GM10266 (cell line): ENCODE measurements around the gene GATA2.
A peak's percentile ranks its signal among the peaks of the same experiment; 100 is the strongest.

Experiments used
- DNase-seq: peaks from one replicate; pipeline ENCODE4 v3.0.0; 2012; ENCODE audit errors: extremely low spot score
- CTCF ChIP-seq: IDR thresholded peaks from 2 replicates; pipeline ENCODE4 v1.5.1; 2012; ENCODE audit warnings: mild to moderate bottlenecking, low read depth; ENCODE audit not compliant: control insufficient read depth, insufficient read depth; ENCODE audit errors: missing control alignments

GATA2 gene

GRCh38 chr3:128500556-128500955 lies 7.6 kb upstream of the GATA2 start:
- DNase-seq = no peak
- no peak for TF ChIP-seq CTCF

- no peak for DNase-seq
- TF ChIP-seq CTCF = no peak
These were observed 6.8 kb upstream of the GATA2 start for GRCh38 chr3:128499724-128500275.

- TF ChIP-seq CTCF = no peak
- no peak for DNase-seq
These were observed 6.0 kb upstream of the GATA2 start for GRCh38 chr3:128498901-128499530.

- TF ChIP-seq CTCF = no peak
- DNase-seq = no peak
These were observed 5.2 kb upstream of the GATA2 start for GRCh38 chr3:128498127-128498626.

GRCh38 chr3:128497305-128498126 lies 4.5 kb upstream of the GATA2 start:
- TF ChIP-seq CTCF = peak; percentile 79
- peak; percentile 86 for DNase-seq

- no peak for DNase-seq
These were observed 3.8 kb upstream of the GATA2 start for GRCh38 chr3:128496602-128497304.

More at GRCh38 chr3:128496602-128497304, 3.8 kb upstream of the GATA2 start:
- no peak for TF ChIP-seq CTCF
